Astrocyte of the spinal cord (primary cell): ENCODE results near the gene C1RL.

Experiments
- DNase-seq: peaks from one replicate; pipeline ENCODE4 v3.0.0; 2011; ENCODE audit warnings: low read depth, low spot score
- H3K4me3 ChIP-seq: 2 replicates; pipeline ENCODE4 v1.5.1; 2011; ENCODE audit warnings: low read depth, mild to moderate bottlenecking, low read length, moderate library complexity
- CTCF ChIP-seq: IDR thresholded peaks from 2 replicates; pipeline ENCODE4 v1.5.1; 2012; ENCODE audit warnings: low read depth, mild to moderate bottlenecking, low read length, inconsistent platforms
- in situ Hi-C: cut with HindIII; loops from 2 replicates; pipeline ENCODE4 v1.10.0; 2017; ENCODE audit warnings: low sequenced_read_pairs

Gene C1RL

GRCh38 chr12:7144414-7145120, 35.6 kb upstream of the C1RL start:
- peak; percentile 29 for DNase-seq
- in situ Hi-C loops, result no loop called here
- no peak overlapping the region for H3K4me3 ChIP-seq
- peak; percentile 52 for TF ChIP-seq CTCF

GRCh38 chr12:7143564-7143963, 34.5 kb upstream of the C1RL start:
- no peak for TF ChIP-seq CTCF
- no peak for DNase-seq
- in situ Hi-C loops, result no loop called here
- no peak overlapping the region for H3K4me3 ChIP-seq

GRCh38 chr12:7142809-7143465, 33.9 kb upstream of the C1RL start:
- TF ChIP-seq CTCF, result no peak

GRCh38 chr12:7142056-7142644, 33.1 kb upstream of the C1RL start:
- TF ChIP-seq CTCF, result no peak
- H3K4me3 ChIP-seq, result no peak overlapping the region
- in situ Hi-C loops, result no loop called here
- no peak for DNase-seq

More at GRCh38 chr12:7142809-7143465, 33.9 kb upstream of the C1RL start:
- H3K4me3 ChIP-seq, result no peak overlapping the region
- DNase-seq, result no peak
- in situ Hi-C loops, result no loop called here

GRCh38 chr12:7141351-7142005, 32.5 kb upstream of the C1RL start:
- no peak for TF ChIP-seq CTCF
- no peak overlapping the region for H3K4me3 ChIP-seq
- no peak for DNase-seq
- in situ Hi-C loops, result no loop called here

GRCh38 chr12:7139200-7139599, 30.2 kb upstream of the C1RL start:
- in situ Hi-C loops, result no loop called here
- no peak for DNase-seq
- TF ChIP-seq CTCF, result no peak

More at GRCh38 chr12:7139200-7139599, 30.2 kb upstream of the C1RL start:
- H3K4me3 ChIP-seq, result no peak overlapping the region
